HG03457 (cell line): ENCODE results near the gene CLK3.
"Not testable (repeated sequence)": the region's sequence is repeated elsewhere in the genome, so short reads cannot be mapped to it uniquely, and the experiment has no call there.

Source experiments
- ATAC-seq: cut with Tn5 transposase; IDR thresholded peaks from one replicate; pipeline ENCODE4 v1.9.1; 2021; ENCODE audit warnings: moderate number of reproducible peaks; ENCODE audit not compliant: unreplicated experiment

Gene CLK3

GRCh38 chr15:74615508-74616365 is at the start of gene CLK3:
TSS of gene CLK3 (plus strand) at chr15:74615836. CDS start at chr15:74619197, 3,361 bp downstream.
- peak; percentile 59 for ATAC-seq

DNA sequence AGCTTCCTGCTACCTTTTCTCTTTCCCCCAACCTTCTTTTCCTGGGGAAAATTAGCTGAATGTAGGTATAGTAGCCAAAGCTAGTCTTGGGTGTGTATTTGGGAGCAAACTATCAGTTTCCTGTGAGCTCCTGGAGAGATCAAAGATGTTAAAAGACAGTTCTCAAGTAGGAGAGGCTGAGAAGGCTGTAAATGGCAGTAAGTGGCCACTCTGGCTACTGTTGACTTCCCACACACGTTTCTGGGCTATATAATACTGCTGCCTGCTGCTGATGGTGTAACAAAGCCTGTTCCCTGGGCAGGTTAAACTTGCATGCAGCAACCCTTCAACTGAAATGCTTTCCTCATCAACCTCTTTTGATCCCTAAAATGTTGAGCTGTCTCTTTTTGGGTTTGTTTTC is 47.0 kb upstream of the CLK3 start:
- no peak for ATAC-seq

DNA sequence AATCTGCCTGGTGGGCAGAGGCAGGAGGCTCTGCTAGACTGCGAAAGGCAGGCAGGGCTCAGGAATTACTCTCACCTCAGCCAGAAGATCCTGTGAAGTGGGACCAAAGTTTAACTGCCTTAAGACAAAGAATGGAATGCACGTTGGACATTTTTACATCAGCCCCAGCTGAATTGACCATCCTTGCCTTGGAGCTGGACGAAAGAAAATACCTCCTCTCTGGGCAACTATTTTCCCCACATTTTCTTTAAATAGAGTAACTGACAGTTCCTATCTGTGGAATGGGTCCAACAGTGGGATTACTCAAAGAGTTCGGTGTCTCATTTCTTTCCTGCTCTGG is 45.9 kb upstream of the CLK3 start:
- no peak for ATAC-seq

GRCh38 chr15:74571191-74571590 is 44.4 kb upstream of the CLK3 start:
- no peak for ATAC-seq

GRCh38 chr15:74573987-74574386 is 41.6 kb upstream of the CLK3 start:
- no peak for ATAC-seq

DNA sequence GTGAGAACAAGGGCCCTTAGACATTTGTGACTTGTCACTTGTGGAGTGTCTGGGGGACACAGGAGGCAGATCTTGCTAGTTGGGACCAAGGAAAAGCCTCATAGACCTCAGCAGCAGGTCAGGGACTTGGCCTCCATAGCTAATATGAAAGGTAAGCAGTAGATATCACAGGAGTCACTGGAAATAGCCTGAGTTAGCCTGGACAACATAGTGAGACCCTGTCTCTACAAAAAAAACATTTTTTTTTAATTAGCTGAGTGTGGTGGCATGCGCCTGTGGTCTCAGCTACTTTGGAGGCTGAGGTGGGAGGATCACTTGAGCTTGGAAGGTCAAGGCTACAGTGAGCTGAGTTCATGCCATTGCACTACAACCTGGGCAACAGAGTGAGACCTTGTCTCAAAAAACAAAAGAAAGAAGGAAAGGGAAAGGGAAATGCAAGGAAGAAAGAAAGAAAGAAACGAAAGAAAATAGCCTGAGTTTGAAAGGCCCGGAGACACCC is 37.1 kb upstream of the CLK3 start:
- ATAC-seq, result no peak

- no peak for ATAC-seq
Measured at GRCh38 chr15:74579001-74579400, 36.6 kb upstream of the CLK3 start.

DNA sequence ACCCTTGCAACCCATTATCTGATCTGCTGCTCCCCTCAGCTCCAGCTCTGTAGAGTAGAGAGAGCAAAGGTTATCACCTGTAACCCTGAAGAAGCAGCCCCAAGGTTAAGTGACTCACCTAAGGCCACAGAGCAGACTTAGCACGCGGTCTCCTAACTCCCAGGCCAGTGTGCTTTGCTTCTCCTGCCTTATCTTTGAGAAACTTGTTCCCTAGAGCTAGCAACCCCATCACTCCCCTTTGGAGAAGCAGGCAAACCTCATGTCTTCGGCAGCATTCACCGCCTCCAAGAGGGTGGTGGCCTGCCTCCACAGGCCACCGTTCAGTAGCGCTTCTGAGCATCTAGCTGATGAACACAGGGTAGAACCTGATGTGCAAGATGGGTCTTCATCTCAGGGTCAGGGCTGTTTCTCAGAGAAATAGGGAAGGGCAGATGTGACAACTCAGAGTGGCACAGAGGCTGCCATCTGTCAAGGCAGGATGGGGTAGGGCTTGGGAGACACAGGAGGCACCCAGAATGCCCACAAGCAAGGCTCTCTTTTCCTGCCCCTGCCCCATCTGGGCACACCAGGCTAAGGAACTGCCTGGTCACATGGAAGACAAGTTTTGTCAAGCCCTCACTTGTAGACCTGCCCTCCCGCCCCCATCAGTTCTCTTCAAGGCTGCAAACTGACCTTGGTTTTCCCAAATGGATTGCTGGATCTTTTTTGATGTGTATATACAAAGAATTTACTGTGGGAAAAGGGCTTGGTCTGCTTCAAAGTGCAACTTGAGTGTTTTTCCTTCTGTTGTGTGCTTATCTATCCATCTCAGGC is 34.9 kb upstream of the CLK3 start:
- ATAC-seq, result no peak

DNA sequence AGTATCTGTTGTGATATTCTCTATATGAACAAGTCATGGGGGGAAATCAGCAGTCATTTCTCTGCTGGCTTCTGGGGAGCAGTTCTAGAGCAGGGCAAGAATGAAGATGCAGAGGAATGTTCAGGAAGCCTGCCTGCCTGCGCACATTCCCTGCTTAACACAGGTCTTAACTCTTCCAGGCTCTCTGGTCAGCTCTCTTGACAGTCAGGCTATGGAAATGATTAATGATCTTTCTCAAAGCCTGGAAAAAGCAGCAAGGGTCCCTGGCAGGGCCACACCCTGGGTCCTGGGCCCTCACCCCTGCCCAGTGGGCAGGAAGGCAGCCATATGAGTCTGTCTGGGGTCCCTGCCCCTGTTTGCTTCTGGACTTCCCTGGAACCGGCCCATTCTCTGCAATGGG is 31.4 kb upstream of the CLK3 start:
- no peak for ATAC-seq

DNA sequence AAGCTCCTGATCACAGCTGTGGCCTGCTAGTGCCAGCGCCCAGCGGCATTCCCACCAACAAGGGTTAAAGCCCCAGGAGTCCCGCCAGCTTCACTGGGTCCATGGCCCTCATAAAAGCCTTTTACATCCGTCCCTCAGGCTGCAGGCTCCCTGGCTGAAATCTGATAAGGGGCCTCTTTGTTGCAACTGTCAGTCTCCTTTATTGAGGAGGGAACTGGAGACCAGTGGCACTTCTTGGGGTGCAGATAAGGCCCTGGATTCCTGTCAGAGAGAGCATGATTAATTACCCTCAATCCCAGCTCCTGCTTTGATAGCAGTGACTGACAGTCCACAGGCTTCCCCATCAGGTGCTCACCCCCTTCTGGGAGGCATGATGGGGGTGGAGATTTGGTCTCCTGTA is 30.9 kb upstream of the CLK3 start:
- ATAC-seq, result no peak

DNA sequence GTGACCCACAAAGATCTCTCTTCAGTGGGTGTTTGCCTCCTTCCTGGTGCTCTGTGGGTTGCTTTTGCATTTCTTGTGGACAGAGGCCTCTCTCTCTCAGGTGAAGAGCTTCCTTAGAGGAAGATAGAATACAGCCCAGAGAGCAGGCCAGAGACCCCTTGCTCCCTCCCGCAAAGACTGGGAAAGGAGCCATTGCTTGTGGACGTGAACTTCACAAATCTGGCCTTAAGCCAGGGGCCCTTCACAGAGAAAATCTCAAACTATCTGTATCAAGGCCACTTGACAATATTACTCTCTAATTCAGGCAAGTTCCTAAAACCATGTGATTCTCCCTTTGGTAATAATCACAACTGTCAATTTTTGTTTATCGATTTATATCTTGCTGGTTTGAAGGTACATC is 30.4 kb upstream of the CLK3 start:
- ATAC-seq, result no peak

DNA sequence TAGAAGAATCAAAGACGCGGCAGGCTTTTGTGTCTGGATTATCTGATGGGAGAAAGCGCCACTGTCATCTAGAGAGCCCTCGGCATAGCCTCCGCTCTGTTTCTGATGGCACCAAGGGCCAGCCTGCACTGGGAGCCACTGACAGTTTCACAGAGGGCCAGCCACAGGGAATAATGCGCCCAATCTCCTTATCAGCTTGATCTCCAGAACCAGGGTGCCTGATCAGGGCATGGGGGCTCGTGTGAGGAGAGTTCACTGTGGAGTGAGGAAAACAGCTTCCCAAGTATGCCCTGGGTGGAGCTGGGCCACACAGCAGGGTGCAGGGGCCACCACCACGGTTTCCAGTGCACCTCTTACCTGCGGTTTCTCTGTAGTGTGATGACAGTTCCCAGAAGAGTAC is 29.8 kb upstream of the CLK3 start:
- ATAC-seq, result no peak

- no peak for ATAC-seq
Measured at GRCh38 chr15:74589826-74590225, 25.8 kb upstream of the CLK3 start.

- ATAC-seq, result no peak
Measured at GRCh38 chr15:74592222-74592621, 23.4 kb upstream of the CLK3 start.

DNA sequence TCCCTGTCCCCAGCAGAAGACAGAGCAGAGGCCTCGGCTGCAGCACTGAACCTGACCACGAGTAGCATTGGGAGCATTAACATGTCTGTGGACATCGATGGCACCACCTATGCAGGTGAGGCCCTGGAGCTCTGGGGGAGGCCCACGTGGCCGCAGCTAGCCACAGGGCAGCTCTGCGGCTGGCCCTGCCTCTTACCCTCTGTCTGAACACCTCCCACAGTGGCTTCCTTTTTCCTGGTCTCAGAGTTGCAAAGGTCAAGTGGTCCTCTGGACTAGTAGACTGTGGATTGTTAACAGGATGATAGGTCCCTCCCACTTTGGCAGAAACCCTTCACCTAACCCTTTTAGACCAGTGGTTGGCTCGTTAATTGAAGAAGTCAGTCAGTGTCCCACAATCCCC is 22.5 kb upstream of the CLK3 start:
- ATAC-seq, result no peak

DNA sequence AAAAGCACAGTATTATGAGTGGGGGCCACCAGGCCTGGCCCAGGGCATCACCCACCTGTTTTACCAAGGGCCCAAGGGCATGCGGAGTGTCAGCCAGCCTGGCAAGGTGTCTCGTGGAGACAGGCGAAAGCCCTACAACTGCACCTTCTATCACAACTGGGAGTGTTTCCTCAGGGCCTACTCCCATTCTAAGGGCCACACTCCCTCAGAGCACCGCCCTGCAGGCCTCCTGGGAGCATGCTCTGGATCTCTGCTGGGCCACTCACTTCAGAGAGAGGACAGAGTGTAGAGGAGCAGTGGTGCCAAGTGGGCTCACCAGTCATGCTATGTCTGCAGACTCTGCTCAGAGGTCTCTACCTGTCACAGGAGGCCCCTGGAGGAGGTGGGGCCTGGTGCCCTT is 21.2 kb upstream of the CLK3 start:
- ATAC-seq, result no peak

- ATAC-seq, result no peak
Measured at GRCh38 chr15:74595271-74595670, 20.4 kb upstream of the CLK3 start.

- not testable (repeated sequence) for ATAC-seq
Measured at GRCh38 chr15:74596736-74597135, 18.9 kb upstream of the CLK3 start.

DNA sequence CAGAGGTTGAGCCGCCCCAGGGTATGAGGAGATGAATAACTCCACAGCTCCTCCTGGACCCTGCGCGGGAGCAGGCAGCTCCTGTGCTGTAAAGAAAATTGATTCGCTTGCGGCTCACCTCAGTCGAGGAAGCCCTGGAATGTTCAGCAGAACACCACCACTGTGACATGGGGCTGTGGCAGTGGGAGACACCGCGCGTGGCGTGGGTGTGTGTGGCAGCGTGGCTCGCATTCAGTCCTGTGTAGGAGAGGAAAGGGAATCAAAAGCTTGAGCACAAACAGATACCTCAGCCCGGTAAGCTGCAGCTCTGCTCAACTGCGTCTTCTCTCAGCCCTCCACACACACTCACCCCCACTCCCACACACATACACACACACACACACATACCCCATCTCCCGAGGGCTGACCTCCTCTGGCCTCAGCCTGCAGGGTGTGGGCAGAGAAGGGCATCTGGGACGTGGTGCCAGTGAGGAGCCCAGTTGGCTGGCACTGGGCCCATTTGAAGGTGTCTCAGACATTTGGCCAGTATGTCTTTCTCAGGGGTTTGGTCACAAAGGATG is 18.4 kb upstream of the CLK3 start:
- not testable (repeated sequence) for ATAC-seq

DNA sequence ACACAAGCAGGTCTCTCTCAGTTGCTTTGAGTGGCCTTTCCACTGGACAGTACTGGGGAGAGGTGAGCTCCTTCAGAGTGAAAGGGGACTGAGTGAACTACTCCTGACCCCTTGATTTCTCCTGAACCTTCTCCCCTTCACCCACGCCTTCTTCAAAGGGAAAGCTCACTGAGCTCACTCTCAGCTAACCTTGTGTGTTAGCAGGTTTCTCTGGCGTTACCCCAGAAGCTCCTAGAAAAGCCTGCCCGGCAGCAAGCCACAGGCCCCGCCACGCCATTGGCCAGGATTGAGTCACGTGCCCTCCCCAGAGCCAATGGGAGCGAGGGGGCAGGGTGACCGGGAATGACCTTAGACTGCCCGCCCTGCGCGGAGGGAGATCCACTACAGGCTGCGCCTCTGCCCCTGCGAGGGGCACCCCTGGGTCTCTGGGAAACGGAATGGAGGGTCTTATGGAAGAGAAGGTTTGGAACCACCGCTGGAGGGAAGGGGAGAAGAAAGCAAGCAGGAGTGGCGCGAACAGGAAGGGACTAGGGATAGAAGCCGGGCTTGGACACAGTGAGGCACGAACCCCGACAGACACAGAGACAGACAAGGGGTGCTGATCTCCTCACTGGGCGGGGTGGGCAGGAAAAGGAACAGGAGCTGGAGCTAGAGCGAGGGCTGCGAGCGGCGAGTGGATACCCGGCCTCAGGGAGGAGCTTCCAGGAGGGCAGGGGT is 17.4 kb upstream of the CLK3 start:
- ATAC-seq, result peak; percentile 60

GRCh38 chr15:74599156-74599555 is 16.5 kb upstream of the CLK3 start:
- ATAC-seq, result no peak
